BJ (cell line): Measurements from ENCODE around the gene NDRG4. TPM values are rescaled to one million over a fixed set of nuclear protein-coding genes. Genes with fewer than 3 reads are reported as not detected.

Source experiments
- CTCF ChIA-PET: fragments of 350-600 bp; formaldehyde crosslinking; extraction: SDS; loops from one replicate; lab custom pipeline; 2021; ENCODE audit warnings: antibody characterized with exemption, inconsistent platforms; lab: Yijun Ruan, JAX
- POLR2A ChIA-PET: fragments of 300-600 bp; sonication (Branson Sonifier 250); formaldehyde crosslinking; extraction: SDS; loops from one replicate; lab custom pipeline; 2021; ENCODE audit warnings: antibody characterized with exemption; lab: Charles Lee
- DNase-seq: peaks from one replicate; pipeline ENCODE4 v3.0.0-alpha.2; 2011; ENCODE audit warnings: low read depth
- H3K27me3 ChIP-seq: 2 replicates; pipeline ENCODE4 v1.6.0; 2011; ENCODE audit warnings: low read length; ENCODE audit not compliant: control insufficient read depth, insufficient read depth
- H3K36me3 ChIP-seq: 2 replicates; pipeline ENCODE4 v1.5.1; 2011; ENCODE audit warnings: low read length; ENCODE audit not compliant: control insufficient read depth, insufficient read depth
- H3K4me3 ChIP-seq: 2 replicates; pipeline ENCODE4 v1.5.1; 2011; ENCODE audit warnings: low read depth, mild to moderate bottlenecking, control low read depth, low read length
- CTCF ChIP-seq: IDR thresholded peaks from 2 replicates; pipeline ENCODE4 v1.5.1; 2011; ENCODE audit warnings: low read depth, mild to moderate bottlenecking, control low read depth, inconsistent platforms, low read length, moderate library complexity; ENCODE audit not compliant: insufficient read depth
- polyA plus RNA-seq: library from polyadenylated mRNA; depleted of rRNA; stranded (reverse); fragments of >200 nt; gene quantifications from 2 replicates; pipeline ENCODE4 v1.2.3, GENCODE V29; 2011

NDRG4 gene
- polyA plus RNA-seq, 1 experiment, result 20.7 TPM

GRCh38 chr16:58478427-58478826, 21.5 kb upstream of the NDRG4 start:
- POLR2A ChIA-PET, result no interaction called here
- H3K36me3 ChIP-seq, result no peaks in the 10 kb centered on the region
- no peak for DNase-seq
- peaks cover 3% of the 10 kb centered on the region; the same call in 1 of the 2 replicates for H3K27me3 ChIP-seq
- H3K4me3 ChIP-seq, result no peak overlapping the region
- CTCF ChIA-PET, result interaction anchor here (0.6 to 0.8 kb wide), 2 partner anchors 10 to 135 kb away, joined by 3 to 4 read pairs; no protein-coding TSS in a partner anchor
- no peak for TF ChIP-seq CTCF

GRCh38 chr16:58481226-58481869, 18.6 kb upstream of the NDRG4 start:
- no peaks in the 10 kb centered on the region for H3K36me3 ChIP-seq
- POLR2A ChIA-PET, result no interaction called here
- no peak overlapping the region for H3K4me3 ChIP-seq
- no peaks in the 10 kb centered on the region; the same call in 1 of the 2 replicates for H3K27me3 ChIP-seq
- DNase-seq, result no peak
- CTCF ChIA-PET, result interaction anchor here (0.6 to 1.1 kb wide), 2 partner anchors 31 to 144 kb away, joined by 3 to 6 read pairs; no protein-coding TSS in a partner anchor
- no peak for TF ChIP-seq CTCF

- POLR2A ChIA-PET, result no interaction called here
- Histone ChIP-seq H3K36me3 (no peaks in the 10 kb centered on the region), H3K27me3 (no peaks in the 10 kb centered on the region; the same call in 1 of the 2 replicates), H3K4me3 (no peak overlapping the region)
- DNase-seq, result no peak
- CTCF ChIA-PET, result no interaction called here
- TF ChIP-seq CTCF, result no peak
Observed at GRCh38 chr16:58481931-58482330, 18.0 kb upstream of the NDRG4 start.

GRCh38 chr16:58485184-58485887, 14.6 kb upstream of the NDRG4 start:
- DNase-seq, result no peak
- CTCF ChIA-PET, result interaction anchor here (2.1 to 9.7 kb wide), 2 partner anchors 10 to 148 kb away, joined by 11 to 190 read pairs; no protein-coding TSS in a partner anchor
- TF ChIP-seq CTCF, result no peak
- H3K27me3 ChIP-seq, result peaks cover 2% of the 10 kb centered on the region; the same call in 1 of the 2 replicates
- POLR2A ChIA-PET, result interaction anchor here (0.6 kb wide), 1 partner anchor 22 kb away, joined by 8 read pairs; no protein-coding TSS in a partner anchor
- no peak overlapping the region for H3K4me3 ChIP-seq
- H3K36me3 ChIP-seq, result no peaks in the 10 kb centered on the region
